ENCODE data around the gene TYMP.
"Not testable (repeated sequence)": the region's sequence is repeated elsewhere in the genome, so short reads cannot be mapped to it uniquely, and the experiment has no call there.

Gene TYMP

DNA sequence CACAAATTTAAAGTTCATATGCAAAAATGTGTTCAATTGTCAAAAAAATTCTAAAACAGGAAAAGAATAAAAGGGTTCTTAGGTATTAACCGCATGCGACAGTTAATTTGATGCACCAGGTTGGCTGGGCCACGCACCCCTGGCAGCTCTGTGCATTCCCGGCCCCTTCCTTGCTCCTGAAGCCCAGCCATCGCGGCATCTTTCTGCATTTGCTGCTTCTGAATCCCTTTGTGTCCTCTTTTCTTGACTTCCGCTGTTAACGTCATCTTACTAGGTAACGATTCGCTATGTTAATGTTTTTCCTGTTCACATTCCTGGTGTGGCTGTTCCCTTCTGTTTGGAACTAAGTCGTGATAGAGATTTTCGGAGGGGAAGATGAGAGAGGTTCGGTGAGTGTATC, 8.0 kb upstream of the TYMP start:
- DNase-seq (ENCODE audit: low spot score): no peak

DNA sequence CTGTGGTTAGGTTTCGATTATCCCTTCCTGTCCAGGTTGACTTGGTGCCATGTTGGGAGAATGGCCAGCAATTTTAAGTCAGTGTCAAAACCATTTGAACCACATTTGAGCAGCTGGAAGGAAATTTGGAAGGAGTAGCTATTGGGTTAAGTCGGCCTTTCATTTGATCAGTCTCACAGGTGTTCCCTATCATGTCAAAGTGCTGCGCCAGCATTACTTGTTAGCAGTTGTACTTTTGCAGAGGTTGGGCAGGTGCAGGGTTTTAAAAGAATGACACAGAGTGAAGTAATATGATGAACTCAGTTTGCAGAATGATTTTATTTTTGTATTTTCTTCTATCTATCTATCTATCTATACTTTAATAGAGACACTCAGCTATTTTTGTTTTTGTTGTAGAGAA, 6.4 kb upstream of the TYMP start:
- DNase-seq (ENCODE audit: low spot score): no peak

- no peak for DNase-seq (ENCODE audit: low spot score)
These were observed 5.3 kb upstream of the TYMP start for GRCh38 chr22:50535113-50535512.

GRCh38 chr22:50533856-50534711, 4.3 kb upstream of the TYMP start:
- DNase-seq (ENCODE audit: low spot score): not testable (repeated sequence)

GRCh38 chr22:50532824-50533796, 3.3 kb upstream of the TYMP start:
- DNase-seq (ENCODE audit: low spot score): no peak

GRCh38 chr22:50531962-50532674, 2.3 kb upstream of the TYMP start:
- no peak for DNase-seq (ENCODE audit: low spot score)

GRCh38 chr22:50531546-50531961, 1.7 kb upstream of the TYMP start:
- DNase-seq (ENCODE audit: low spot score): no peak

GRCh38 chr22:50530877-50531545, 1.2 kb upstream of the TYMP start:
- DNase-seq (ENCODE audit: low spot score): no peak

- no peak for DNase-seq (ENCODE audit: low spot score)
These were observed 716 bp upstream of the TYMP start for GRCh38 chr22:50530580-50530876.

DNA sequence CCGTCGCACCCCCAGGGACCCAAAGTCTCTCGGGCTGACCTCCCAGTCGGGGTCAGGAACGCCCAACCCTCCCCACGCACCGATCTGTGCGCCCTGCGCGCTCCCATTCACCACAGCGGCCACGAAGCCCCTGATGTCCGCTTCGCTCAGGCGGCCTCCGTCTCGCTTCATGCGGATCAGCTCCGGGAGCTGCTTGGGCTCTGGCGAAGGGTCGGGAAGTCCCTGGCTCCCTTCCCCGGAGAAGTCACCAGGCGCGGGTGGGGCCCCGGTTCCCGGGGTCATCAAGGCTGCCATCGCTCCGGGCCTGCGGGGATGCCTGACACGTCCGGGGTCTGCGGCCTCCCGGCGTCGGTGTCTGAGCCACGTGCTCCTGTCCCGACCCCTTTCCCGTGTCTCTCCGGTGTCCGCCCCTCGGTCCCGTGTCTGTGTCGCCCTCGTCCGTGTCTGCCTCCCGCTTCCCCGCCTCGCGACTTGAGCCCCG, 356 bp downstream of the TYMP start:
- DNase-seq (ENCODE audit: low spot score): no peak

- no peak for DNase-seq (ENCODE audit: low spot score)
These were observed 963 bp downstream of the TYMP start for GRCh38 chr22:50528682-50529415.

DNA sequence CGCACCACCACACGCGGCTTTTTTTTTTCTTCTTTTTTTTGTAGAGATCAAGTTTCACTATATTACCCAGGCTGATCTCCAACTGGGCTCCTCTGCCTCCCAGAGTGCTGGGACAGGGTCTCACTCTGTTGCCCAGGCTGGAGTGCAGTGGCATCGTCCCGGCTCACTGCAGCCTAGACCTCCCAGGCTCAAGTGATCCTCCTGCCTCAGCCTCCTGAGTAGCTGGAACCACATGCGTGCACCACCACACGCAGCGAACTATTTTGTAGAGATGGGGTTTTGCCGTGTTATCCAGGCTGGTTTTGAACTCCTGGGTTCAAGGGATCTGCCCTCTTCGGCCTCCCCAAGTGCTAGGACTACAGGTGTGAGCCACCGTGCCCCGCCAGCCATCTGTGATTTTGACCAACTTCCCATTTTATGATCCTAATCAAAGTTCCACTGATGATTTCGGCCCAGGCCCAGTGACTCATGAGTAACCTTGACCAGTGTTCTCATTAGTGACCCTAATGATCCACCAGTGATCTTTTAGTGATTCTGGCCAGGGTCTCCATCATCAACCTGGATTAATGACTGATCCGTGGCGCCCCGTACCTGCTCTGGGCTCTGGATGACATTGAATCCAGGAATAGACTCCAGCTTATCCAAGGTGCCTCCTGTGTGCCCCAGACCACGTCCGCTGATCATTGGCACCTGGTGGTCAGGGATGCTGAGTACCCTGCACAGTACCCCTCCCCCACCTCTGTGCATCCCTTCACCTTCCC, 1.7 kb downstream of the TYMP start:
- DNase-seq (ENCODE audit: low spot score): no peak

- DNase-seq (ENCODE audit: low spot score): no peak
These were observed 2.7 kb downstream of the TYMP start for GRCh38 chr22:50526834-50527801.

- no peak for DNase-seq (ENCODE audit: low spot score)
These were observed 3.5 kb downstream of the TYMP start for GRCh38 chr22:50526108-50526833.

DNA sequence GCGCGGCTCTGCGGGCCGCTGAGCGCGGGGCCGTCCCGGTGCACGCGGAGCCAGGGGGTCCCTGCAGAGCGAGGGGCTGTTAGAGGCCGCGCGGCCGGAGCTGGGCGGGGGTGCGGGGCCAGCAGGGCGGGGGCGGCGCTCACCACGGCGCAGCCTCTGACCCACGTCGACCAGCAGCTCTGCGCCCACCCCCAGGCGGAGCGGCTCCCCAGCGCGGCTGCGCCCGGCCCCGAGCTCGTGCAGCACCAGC, 4.0 kb downstream of the TYMP start:
- peak; percentile 71 for DNase-seq (ENCODE audit: low spot score)

DNA sequence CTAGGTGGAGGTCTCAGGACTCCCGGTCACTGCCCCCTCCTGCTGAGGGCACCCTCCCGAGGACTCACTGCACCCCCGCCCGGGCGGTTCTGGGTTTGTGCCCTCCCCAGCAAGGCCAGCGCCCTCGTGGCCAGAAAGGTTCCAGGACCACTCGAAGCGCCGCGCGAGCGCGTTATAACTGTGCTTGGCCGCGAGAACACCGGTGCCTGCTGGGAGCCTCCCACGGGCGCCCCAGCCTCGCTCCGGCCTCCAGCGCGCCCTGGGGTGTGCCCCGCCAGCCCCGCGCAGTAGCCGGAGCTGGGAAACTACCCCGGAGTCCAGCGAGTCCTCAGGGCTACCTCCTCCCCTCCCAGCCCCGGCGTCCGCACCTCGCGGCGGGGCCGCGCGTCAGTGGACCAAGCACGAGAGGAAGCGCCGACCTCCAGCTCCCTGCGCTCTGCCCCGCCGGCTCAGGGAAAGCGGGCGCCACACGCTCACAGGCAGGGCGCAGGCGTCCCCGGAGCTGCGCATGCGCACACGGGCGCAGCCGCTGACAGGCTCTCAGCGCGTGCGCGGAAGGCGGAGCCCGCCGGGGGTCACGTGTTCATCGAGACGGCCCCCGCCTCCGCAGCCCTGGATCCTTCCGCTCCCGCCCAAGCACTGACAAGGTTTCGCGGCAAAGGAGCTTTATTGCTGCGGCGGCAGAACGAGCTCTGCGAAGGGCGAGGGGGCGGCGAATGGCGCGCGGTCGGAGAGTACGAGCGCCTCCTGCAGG, 4.5 kb downstream of the TYMP start, which contains the start of gene SCO2:
TSS of gene SCO2 (minus strand) at position 495 of the 754 bp plus-strand sequence. CDS start 1,187 bp downstream, outside the sequence.
- peak; percentile 94 for DNase-seq (ENCODE audit: low spot score)

DNA sequence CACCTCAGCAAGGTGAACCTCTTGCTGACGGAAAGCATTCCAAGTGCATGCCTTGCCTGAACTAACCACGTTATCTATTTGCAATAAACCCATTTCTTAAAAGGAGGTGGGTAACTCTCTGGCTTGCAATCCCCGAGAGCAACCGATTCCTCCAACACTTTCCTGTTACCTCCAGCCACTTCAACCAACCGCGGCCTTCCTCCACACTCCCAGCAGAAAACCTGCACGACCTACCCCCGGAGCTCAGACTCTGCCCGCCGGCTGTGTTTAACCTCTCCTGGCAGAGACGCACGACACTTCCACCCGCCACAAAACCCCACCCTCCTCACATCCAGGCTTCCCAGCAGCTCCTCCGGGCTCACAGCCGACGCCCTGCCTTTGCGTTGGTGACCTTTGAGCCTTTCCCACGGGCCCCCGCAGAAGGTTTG, 5.1 kb downstream of the TYMP start:
- DNase-seq (ENCODE audit: low spot score): no peak
